CD14-positive monocyte (primary cell): ENCODE results near the gene ACTL6B. TPM values are rescaled to one million over a fixed set of nuclear protein-coding genes. Genes with fewer than 3 reads are reported as not detected.

Source experiments
- DNase-seq, 3 donors: peaks; one replicate each; pipeline ENCODE4 v3.0.0-alpha.2; 2011 to 2022
- H2AFZ ChIP-seq: 2 replicates; pipeline ENCODE4 v1.6.0; 2012; ENCODE audit warnings: mild to moderate bottlenecking, low read depth, low read length, inconsistent platforms; ENCODE audit not compliant: insufficient read depth, poor library complexity, severe bottlenecking
- H3K27ac ChIP-seq, 2 donors: 1 replicate in 1 of 2; 2 replicates in 1 of 2; pipeline ENCODE4 v1.5.1; 2012 to 2013; ENCODE audit warnings: low read length in 2 of 2, control low read depth in 1 of 2, inconsistent platforms in 1 of 2, low read depth in 1 of 2, mild to moderate bottlenecking in 1 of 2
- H3K27me3 ChIP-seq, 2 donors: one replicate each; pipeline versions ENCODE4 v1.6.0 to v1.6.1; 2011 to 2013; ENCODE audit warnings: low read length in 2 of 2; ENCODE audit not compliant: control insufficient read depth in 2 of 2, insufficient read depth in 2 of 2
- H3K36me3 ChIP-seq, 2 donors: replicated peaks in 1 of 2; 1 replicate in 1 of 2; 2 replicates in 1 of 2; pipeline versions ENCODE4 v1.5.1 to v1.6.1; 2012 to 2013; ENCODE audit warnings: low read length in 2 of 2, control low read depth in 1 of 2, inconsistent platforms in 1 of 2, mild to moderate bottlenecking in 1 of 2; ENCODE audit not compliant: insufficient read depth in 2 of 2, control insufficient read depth in 1 of 2
- H3K4me1 ChIP-seq, 2 donors: 1 replicate in 1 of 2; 2 replicates in 1 of 2; pipeline versions ENCODE4 v1.5.1 to v1.6.1; 2012 to 2013; ENCODE audit warnings: low read length in 2 of 2, control low read depth in 1 of 2, inconsistent platforms in 1 of 2, mild to moderate bottlenecking in 1 of 2, moderate library complexity in 1 of 2; ENCODE audit not compliant: insufficient read depth in 2 of 2, control insufficient read depth in 1 of 2
- H3K4me2 ChIP-seq: replicated peaks from 2 replicates; pipeline ENCODE3; 2012; ENCODE audit warnings: low read length, moderate library complexity, mild to moderate bottlenecking; ENCODE audit not compliant: poor library complexity, severe bottlenecking; ENCODE audit errors: extremely low read depth
- H3K4me3 ChIP-seq, 3 experiments: fragments of 200-600 bp in 1 of 3; sonication (generic) in 1 of 3; replicated peaks in 1 of 3; 1 replicate in 2 of 3; 2 replicates in 1 of 3; pipeline ENCODE4 v1.5.1; 2011 to 2013; ENCODE audit warnings: low read length in 3 of 3, mild to moderate bottlenecking in 3 of 3, control low read depth in 2 of 3, low read depth in 2 of 3, inconsistent platforms in 1 of 3, moderate library complexity in 1 of 3
- H3K79me2 ChIP-seq: 2 replicates; pipeline ENCODE4 v1.6.0; 2012; ENCODE audit warnings: mild to moderate bottlenecking, control low read depth, inconsistent platforms, low read length, moderate library complexity; ENCODE audit not compliant: insufficient read depth
- H3K9ac ChIP-seq: 2 replicates; pipeline ENCODE4 v1.6.0; 2017; ENCODE audit warnings: low read length, mild to moderate bottlenecking; ENCODE audit not compliant: insufficient read depth, poor library complexity, severe bottlenecking
- H3K9me3 ChIP-seq, 2 donors: replicated peaks in 1 of 2; 1 replicate in 1 of 2; 2 replicates in 1 of 2; pipeline versions ENCODE4 v1.5.1 to v1.6.1; 2012 to 2013; ENCODE audit warnings: low read length in 2 of 2, control low read depth in 1 of 2; ENCODE audit not compliant: control insufficient read depth in 1 of 2, insufficient read depth in 1 of 2
- H4K20me1 ChIP-seq: 2 replicates; pipeline ENCODE4 v1.6.0; 2012; ENCODE audit warnings: mild to moderate bottlenecking, low read length, control low read depth, moderate library complexity; ENCODE audit not compliant: insufficient read depth
- H3K27ac Mint-ChIP-seq, 7 donors: one replicate each; pipeline ENCODE4 v1.8.0; 2020; ENCODE audit warnings: mild to moderate bottlenecking in 7 of 7, mixed read lengths in 7 of 7, moderate library complexity in 6 of 7, inconsistent platforms in 2 of 7
- H3K27me3 Mint-ChIP-seq, 3 donors: one replicate each; pipeline ENCODE4 v1.8.0; 2021 to 2022; ENCODE audit warnings: low read depth in 3 of 3, mild to moderate bottlenecking in 3 of 3, mixed read lengths in 3 of 3, moderate library complexity in 3 of 3, inconsistent platforms in 1 of 3
- H3K36me3 Mint-ChIP-seq, 2 donors: one replicate each; pipeline ENCODE4 v1.8.0; 2020; ENCODE audit warnings: mixed read lengths in 2 of 2, inconsistent platforms in 1 of 2, mild to moderate bottlenecking in 1 of 2
- H3K4me1 Mint-ChIP-seq: one replicate; pipeline ENCODE4 v1.8.0; 2020; ENCODE audit warnings: mild to moderate bottlenecking, mixed read lengths
- H3K4me3 Mint-ChIP-seq, 2 donors: one replicate each; pipeline ENCODE4 v1.8.0; 2020; ENCODE audit warnings: mild to moderate bottlenecking in 2 of 2, mixed read lengths in 2 of 2, moderate library complexity in 1 of 2
- H3K9me3 Mint-ChIP-seq, 7 donors: one replicate each; pipeline ENCODE4 v1.8.0; 2020 to 2022; ENCODE audit warnings: mixed read lengths in 7 of 7, mild to moderate bottlenecking in 6 of 7, moderate library complexity in 6 of 7, inconsistent platforms in 2 of 7
- CTCF ChIP-seq: fragments of 200-600 bp; IDR thresholded peaks from one replicate; pipeline ENCODE4 v1.8.0; 2022; ENCODE audit warnings: antibody characterized with exemption, mild to moderate bottlenecking
- WGBS: methylation state at CpG from one replicate; pipeline ENCODE4 v1.1.5; 2013; ENCODE audit warnings: missing lambda C conversion rate; ENCODE audit not compliant: insufficient coverage; 5-methylcytosine and 5-hydroxymethylcytosine counted together
- intact Hi-C, 2 donors: fragments of 100-400 bp; cut with micrococcal nuclease; formaldehyde crosslinking; loops; one replicate each; pipeline versions ENCODE4 v1.15.0 to v1.15.1; 2023
- polyA plus RNA-seq, 3 donors: library from polyadenylated mRNA; depleted of rRNA in 1 of 3; unstranded in 2 of 3; stranded (reverse) in 1 of 3; fragments of 300-500 nt in 2 of 3; fragments of >200 nt in 1 of 3; fragmentation: Illumina TruSeq in 2 of 3; gene quantifications; 1 replicate in 2 of 3; 2 replicates in 1 of 3; pipeline ENCODE4 v1.2.3, GENCODE V29; 2012 to 2021

ACTL6B gene
- polyA plus RNA-seq, 3 donors, result not detected

DNA sequence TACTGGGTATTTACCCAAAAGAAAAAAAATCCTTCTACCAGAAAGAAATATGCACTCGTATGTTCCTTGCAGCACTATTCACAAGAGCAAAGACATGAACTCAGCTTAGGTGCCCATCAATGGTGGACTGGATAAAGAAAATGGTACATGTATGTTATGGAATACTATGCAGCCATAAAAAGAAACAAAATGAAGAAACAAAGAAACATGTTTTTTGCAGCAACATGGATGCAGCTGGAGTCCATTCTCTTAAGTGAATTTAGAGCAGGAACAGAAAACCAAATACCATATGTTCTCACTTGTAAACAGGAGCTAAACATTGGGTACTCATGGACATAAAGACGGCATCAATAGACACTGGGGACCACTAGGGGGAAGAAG lies 11.8 kb upstream of the ACTL6B start:
- no peak for TF ChIP-seq CTCF
- intact Hi-C loops, result no loop called here
- H4K20me1 ChIP-seq, result no peaks in the 10 kb centered on the region
- H3K9ac ChIP-seq, result no peak overlapping the region
- H3K27me3 Mint-ChIP-seq, result peaks cover 17 to 26% (median 17%) of the 10 kb centered on the region in 3 donors
- H3K4me1 Mint-ChIP-seq, result peaks cover 11% of the 10 kb centered on the region
- no peak overlapping the region for H2AFZ ChIP-seq
- H3K4me3 ChIP-seq, result no peak overlapping the region
- H3K4me1 ChIP-seq, result peaks cover 7 to 15% of the 10 kb centered on the region in 2 donors
- no peak for DNase-seq
- H3K36me3 Mint-ChIP-seq, result no peaks in the 10 kb centered on the region
- no peak overlapping the region for H3K4me2 ChIP-seq
- H3K27ac Mint-ChIP-seq, result no peak overlapping the region
- no peaks in the 10 kb centered on the region for H3K27me3 ChIP-seq
- no CpG with 5 or more reads among the region's 2 CpGs for WGBS
- H3K4me3 Mint-ChIP-seq, result no peak overlapping the region
- no peaks in the 10 kb centered on the region for H3K9me3 ChIP-seq
- peaks cover 0 to 3% (median 1%) of the 10 kb centered on the region in 7 donors for H3K9me3 Mint-ChIP-seq
- no peaks in the 10 kb centered on the region for H3K79me2 ChIP-seq
- no peaks in the 10 kb centered on the region for H3K36me3 ChIP-seq
- H3K27ac ChIP-seq, result no peak overlapping the region

DNA sequence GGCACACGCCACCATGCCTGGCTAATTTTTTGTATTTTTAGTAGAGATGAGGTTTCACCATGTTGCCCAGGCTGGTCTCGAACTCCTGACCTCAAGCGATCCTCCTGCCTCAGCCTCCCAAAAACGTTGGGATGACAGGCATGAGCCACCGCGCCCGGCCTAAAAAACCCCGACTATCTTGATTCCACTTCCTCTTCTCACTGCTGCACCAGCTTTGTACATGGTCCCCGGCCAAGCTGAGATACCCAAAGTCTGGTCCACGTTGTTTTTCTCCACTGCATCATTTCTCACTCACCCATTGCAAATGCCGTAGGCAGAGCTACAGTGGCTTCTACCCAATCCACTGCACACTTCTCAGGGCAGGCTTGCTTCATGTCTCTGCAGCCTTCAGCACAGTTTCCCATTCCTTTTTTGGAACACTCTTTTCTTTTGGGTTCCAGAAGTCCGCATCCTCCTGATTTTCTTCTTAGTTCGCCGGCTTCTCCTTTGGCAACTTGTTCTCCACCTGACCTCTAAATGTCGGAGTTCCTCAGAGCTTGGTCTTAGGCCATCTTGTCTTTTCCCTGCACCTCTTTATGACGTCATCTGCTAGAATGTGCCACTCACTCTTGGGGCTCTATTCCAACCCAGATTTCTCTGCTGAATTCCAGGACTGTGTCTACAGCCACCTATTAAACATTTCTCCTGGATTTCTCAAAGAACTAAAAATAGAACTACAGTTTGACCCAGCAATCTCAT lies 11.3 kb upstream of the ACTL6B start:
- WGBS, result 68% methylated on average over 15 of the region's 16 CpGs
- no peaks in the 10 kb centered on the region for H3K27me3 ChIP-seq
- no peak overlapping the region for H3K27ac ChIP-seq
- no peaks in the 10 kb centered on the region for H4K20me1 ChIP-seq
- H3K79me2 ChIP-seq, result no peaks in the 10 kb centered on the region
- H3K4me3 ChIP-seq, result no peak overlapping the region
- H3K4me3 Mint-ChIP-seq, result peak overlapping the region in 1 of 2 donors; percentile 44
- H3K4me1 ChIP-seq, result peaks cover under 1 to 9% of the 10 kb centered on the region in 2 donors
- H3K9me3 ChIP-seq, result no peaks in the 10 kb centered on the region
- H2AFZ ChIP-seq, result no peak overlapping the region
- no peak overlapping the region for H3K9ac ChIP-seq
- TF ChIP-seq CTCF, result no peak
- peaks cover 0 to 3% (median 0%) of the 10 kb centered on the region in 7 donors for H3K9me3 Mint-ChIP-seq
- no peaks in the 10 kb centered on the region for H3K36me3 Mint-ChIP-seq
- DNase-seq, result no peak
- H3K4me2 ChIP-seq, result no peak overlapping the region
- no peaks in the 10 kb centered on the region for H3K36me3 ChIP-seq
- H3K4me1 Mint-ChIP-seq, result peaks cover 7% of the 10 kb centered on the region
- H3K27me3 Mint-ChIP-seq, result peaks cover 14 to 26% (median 18%) of the 10 kb centered on the region in 3 donors
- intact Hi-C loops, result no loop called here
- peak overlapping the region in 1 of 7 donors; percentile 64 for H3K27ac Mint-ChIP-seq
